WERI-Rb-1 (cell line): Measurements from ENCODE around the gene PDE3A.
A peak's percentile ranks its signal among the peaks of the same experiment; 100 is the strongest.

Experiments
- DNase-seq: peaks from one replicate; pipeline ENCODE4 v3.0.0-alpha.2; 2020
- H3K27ac ChIP-seq: fragments of 250-450 bp; sonication (Bioruptor Pico); 2 replicates; pipeline ENCODE4 v1.5.1; 2020; ENCODE audit warnings: mild to moderate bottlenecking, moderate library complexity
- H3K27me3 ChIP-seq: fragments of 250-450 bp; sonication (Bioruptor Pico); 2 replicates; pipeline ENCODE4 v1.5.1; 2021; ENCODE audit warnings: mild to moderate bottlenecking, low read depth, moderate library complexity; ENCODE audit not compliant: insufficient read depth, severe bottlenecking
- H3K36me3 ChIP-seq: fragments of 250-450 bp; sonication (Bioruptor Pico); 2 replicates; pipeline ENCODE4 v1.5.1; 2020; ENCODE audit warnings: mild to moderate bottlenecking, moderate library complexity
- H3K4me3 ChIP-seq: 2 replicates; pipeline ENCODE4 v1.5.1; 2011; ENCODE audit warnings: low read depth, mild to moderate bottlenecking, control low read depth, low read length
- H3K9me3 ChIP-seq: fragments of 250-450 bp; sonication (Bioruptor Pico); 2 replicates; pipeline ENCODE4 v1.5.1; 2021; ENCODE audit warnings: mild to moderate bottlenecking, moderate library complexity; ENCODE audit not compliant: severe bottlenecking
- TF ChIP-seq, protein P1 (sequence below): IDR thresholded peaks from 2 replicates; pipeline ENCODE4 v1.5.1; 2011; ENCODE audit warnings: low read depth, mild to moderate bottlenecking, control low read depth, inconsistent platforms, low read length

The PDE3A gene

DNA sequence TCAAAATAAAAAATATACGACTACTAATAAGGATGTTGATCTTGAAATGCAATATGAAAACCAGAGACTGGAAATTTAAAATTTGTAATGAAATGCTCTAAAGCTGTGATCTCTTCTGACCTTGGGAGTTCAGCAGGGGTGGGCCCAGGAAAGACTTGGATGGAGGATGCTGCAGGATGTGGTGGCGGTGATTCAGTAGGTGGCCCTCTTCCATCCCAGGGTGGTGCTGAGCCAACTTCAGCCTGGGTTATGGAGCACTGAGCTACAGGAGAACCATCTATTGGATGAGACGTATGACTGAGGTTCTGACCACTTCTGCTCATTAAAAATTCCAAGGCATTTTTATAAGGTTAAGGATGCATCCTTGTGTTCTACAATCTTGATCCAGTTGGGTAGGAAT, 6.9 kb upstream of the PDE3A start:
- no peaks in the 10 kb centered on the region for H3K9me3 ChIP-seq
- no peaks in the 10 kb centered on the region for H3K36me3 ChIP-seq
- no peak overlapping the region for H3K4me3 ChIP-seq
- H3K27ac ChIP-seq = no peak overlapping the region
- TF ChIP-seq, protein P1, sequence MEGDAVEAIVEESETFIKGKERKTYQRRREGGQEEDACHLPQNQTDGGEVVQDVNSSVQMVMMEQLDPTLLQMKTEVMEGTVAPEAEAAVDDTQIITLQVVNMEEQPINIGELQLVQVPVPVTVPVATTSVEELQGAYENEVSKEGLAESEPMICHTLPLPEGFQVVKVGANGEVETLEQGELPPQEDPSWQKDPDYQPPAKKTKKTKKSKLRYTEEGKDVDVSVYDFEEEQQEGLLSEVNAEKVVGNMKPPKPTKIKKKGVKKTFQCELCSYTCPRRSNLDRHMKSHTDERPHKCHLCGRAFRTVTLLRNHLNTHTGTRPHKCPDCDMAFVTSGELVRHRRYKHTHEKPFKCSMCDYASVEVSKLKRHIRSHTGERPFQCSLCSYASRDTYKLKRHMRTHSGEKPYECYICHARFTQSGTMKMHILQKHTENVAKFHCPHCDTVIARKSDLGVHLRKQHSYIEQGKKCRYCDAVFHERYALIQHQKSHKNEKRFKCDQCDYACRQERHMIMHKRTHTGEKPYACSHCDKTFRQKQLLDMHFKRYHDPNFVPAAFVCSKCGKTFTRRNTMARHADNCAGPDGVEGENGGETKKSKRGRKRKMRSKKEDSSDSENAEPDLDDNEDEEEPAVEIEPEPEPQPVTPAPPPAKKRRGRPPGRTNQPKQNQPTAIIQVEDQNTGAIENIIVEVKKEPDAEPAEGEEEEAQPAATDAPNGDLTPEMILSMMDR = no peak
- no peak for DNase-seq
- no peaks in the 10 kb centered on the region for H3K27me3 ChIP-seq

DNA sequence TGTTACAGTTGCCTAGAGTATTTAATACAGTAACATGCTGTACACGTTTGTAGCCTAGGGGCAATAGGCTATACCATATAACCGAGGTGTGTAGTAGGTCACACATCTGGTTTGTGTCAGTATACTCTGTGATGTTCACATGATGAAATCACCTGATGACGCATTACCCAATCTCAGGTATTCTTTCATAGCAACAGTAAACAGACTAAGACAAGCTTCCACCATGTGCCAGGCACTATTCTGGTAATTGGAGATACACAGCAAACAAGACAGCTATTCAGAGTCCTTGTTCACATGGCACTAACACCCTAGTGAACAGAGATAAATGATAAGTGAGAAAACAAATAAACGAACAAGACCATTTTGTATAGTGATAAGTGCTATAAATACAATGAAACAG, 3.8 kb upstream of the PDE3A start:
- H3K36me3 ChIP-seq = no peaks in the 10 kb centered on the region
- TF ChIP-seq, protein P1 = no peak
- H3K27me3 ChIP-seq = no peaks in the 10 kb centered on the region
- no peak overlapping the region for H3K4me3 ChIP-seq
- no peak for DNase-seq
- H3K27ac ChIP-seq = no peak overlapping the region
- H3K9me3 ChIP-seq = no peaks in the 10 kb centered on the region

DNA sequence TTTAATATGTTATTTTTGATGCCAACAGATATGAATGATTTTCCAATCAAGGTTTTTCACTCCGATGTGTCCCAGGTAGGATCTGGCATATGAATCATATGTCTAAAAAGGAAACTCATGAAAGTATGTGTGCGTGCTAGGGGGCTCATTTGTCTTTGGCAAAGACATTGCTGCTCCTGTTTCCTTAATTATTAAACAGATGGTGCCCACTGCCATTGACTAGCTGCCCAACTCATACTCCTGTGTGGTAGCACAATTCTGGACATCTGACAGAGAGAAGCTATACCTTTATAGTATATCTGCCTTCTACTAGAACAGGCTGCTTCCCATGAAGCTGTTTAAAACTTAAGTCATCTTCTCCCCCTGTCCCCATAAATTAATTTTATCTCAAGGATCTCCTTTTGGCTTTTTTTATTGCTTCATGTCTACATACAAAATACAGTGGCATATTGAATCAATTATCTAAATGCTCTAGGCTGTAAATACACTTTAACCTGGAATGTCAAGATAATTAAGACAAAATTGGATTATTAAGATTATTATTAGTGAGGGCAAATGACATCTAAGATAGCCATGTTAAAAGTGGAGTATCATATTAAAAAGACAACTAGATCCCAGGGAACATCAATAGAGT, 1.4 kb upstream of the PDE3A start:
- DNase-seq = no peak
- Histone ChIP-seq H3K9me3 (no peaks in the 10 kb centered on the region), H3K27ac (no peak overlapping the region), H3K27me3 (peaks cover 2% of the 10 kb centered on the region), H3K36me3 (no peaks in the 10 kb centered on the region), H3K4me3 (no peak overlapping the region)
- TF ChIP-seq, protein P1 = no peak

DNA sequence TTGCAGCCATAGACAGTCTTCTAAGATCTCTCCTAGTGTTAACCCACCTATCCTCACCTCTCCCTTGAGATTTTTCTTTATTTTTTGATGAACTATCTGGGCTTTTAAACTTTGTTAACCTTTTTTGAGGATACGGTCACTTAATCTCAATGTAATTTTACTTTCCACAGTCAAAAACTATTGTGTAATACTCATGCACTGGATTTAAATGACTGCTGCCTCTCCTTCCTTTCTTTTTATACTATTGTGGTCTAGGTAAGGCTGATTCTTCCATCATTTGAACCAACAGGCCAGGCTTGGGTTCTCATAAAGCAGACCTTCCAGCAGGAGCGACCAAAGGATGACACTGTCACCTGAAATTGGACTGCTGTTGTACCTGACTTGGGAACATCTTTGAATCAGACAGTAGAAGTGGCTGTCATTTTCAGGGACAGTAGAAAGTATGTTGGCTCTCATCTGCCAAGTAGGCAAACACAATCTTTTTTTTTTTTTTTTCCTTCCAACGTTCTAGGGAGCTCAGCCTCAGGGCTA, 689 bp upstream of the PDE3A start:
- no peak for DNase-seq
- Histone ChIP-seq H3K9me3 (no peaks in the 10 kb centered on the region), H3K4me3 (peak overlapping the region; percentile 66), H3K36me3 (no peaks in the 10 kb centered on the region), H3K27me3 (peaks cover 2% of the 10 kb centered on the region), H3K27ac (no peak overlapping the region)
- TF ChIP-seq, protein P1 = no peak

DNA sequence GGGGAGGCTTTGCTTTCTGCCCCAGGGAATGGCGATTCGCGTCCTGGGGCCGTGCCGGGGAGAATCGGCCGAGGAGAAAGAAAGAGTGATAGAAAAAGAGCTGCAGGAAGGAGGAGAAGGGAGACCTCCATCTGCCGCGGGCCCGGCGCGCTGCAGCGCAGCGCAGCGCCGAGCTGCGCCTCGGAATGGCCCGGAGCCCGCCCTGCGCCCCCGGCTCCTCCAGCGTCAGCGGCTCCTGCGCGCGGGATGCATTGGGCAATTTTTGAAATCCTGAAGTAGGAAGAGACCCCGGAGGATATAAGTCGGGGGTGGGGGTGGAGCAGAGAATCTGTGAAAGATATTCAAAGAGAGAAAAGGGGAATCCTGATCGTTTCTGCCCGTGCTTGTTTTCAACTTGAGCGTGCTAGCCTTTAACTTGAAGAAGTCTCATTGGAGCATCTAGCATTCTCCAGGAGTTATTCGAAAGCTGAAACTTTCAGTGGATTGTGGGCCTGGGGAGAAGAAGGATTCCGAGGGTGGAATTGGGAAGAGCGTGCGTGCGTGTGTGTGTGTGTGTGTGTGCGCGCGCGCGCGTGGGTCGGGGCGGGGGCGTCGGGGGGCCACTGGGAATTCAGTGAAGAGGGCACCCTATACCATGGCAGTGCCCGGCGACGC, 441 bp downstream of the PDE3A start:
- TF ChIP-seq, protein P1 = no peak
- Histone ChIP-seq H3K36me3 (no peaks in the 10 kb centered on the region), H3K27ac (no peak overlapping the region), H3K9me3 (no peaks in the 10 kb centered on the region), H3K4me3 (peak overlapping the region; percentile 66), H3K27me3 (peaks cover 2% of the 10 kb centered on the region)
- DNase-seq = peak; percentile 20
